Muscle layer of colon (tissue), 2 donors: ENCODE measurements around the gene NHERF2.
A peak's percentile ranks its signal among the peaks of the same experiment; 100 is the strongest.

Experiments used
- H3K27ac ChIP-seq: one replicate; pipeline ENCODE4 v1.7.0; 2013; ENCODE audit warnings: low read depth, mild to moderate bottlenecking, low read length, moderate library complexity
- H3K27me3 ChIP-seq, 2 donors: one replicate each; pipeline ENCODE4 v1.7.0; 2013; ENCODE audit warnings: low read length in 2 of 2, mild to moderate bottlenecking in 2 of 2; ENCODE audit not compliant: insufficient read depth in 2 of 2, control insufficient read depth in 1 of 2
- H3K36me3 ChIP-seq: one replicate; pipeline ENCODE4 v1.7.0; 2013; ENCODE audit warnings: mild to moderate bottlenecking, low read length; ENCODE audit not compliant: insufficient read depth
- H3K4me1 ChIP-seq: one replicate; pipeline ENCODE4 v1.7.0; 2013; ENCODE audit warnings: mild to moderate bottlenecking, low read length; ENCODE audit not compliant: insufficient read depth
- H3K4me3 ChIP-seq, 2 donors: one replicate each; pipeline ENCODE4 v1.7.0; 2013; ENCODE audit warnings: low read length in 2 of 2, low read depth in 1 of 2, mild to moderate bottlenecking in 1 of 2, moderate library complexity in 1 of 2
- H3K9ac ChIP-seq: one replicate; pipeline ENCODE4 v1.7.0; 2013; ENCODE audit warnings: low read length
- H3K9me3 ChIP-seq: one replicate; pipeline ENCODE4 v1.7.0; 2013; ENCODE audit warnings: mild to moderate bottlenecking, low read length
- donor health status: abdominal sarcoma.
- donor health status: Adenocarcinoma of cecum.

The NHERF2 gene

GRCh38 chr16:1991948-1992703 lies 34.6 kb upstream of the NHERF2 start:
- no peaks in the 10 kb centered on the region for H3K9me3 ChIP-seq
- peaks cover 17% of the 10 kb centered on the region for H3K4me1 ChIP-seq
- peak overlapping the region in 1 of 2 donors; percentile 32 for H3K4me3 ChIP-seq
- no peak overlapping the region for H3K27ac ChIP-seq
- peaks cover 26 to 42% of the 10 kb centered on the region in 2 donors for H3K27me3 ChIP-seq
- no peak overlapping the region for H3K9ac ChIP-seq
- peaks cover 5% of the 10 kb centered on the region for H3K36me3 ChIP-seq

- Histone ChIP-seq H3K9ac (no peak overlapping the region), H3K36me3 (peaks cover 6% of the 10 kb centered on the region), H3K9me3 (no peaks in the 10 kb centered on the region), H3K4me1 (peaks cover 20% of the 10 kb centered on the region), H3K27me3 (peaks cover 26 to 42% of the 10 kb centered on the region in 2 donors), H3K27ac (no peak overlapping the region), H3K4me3 (no peak overlapping the region)
Measured at GRCh38 chr16:1992704-1993317, 33.9 kb upstream of the NHERF2 start.

- H3K36me3 ChIP-seq, result peaks cover 6% of the 10 kb centered on the region
- H3K9ac ChIP-seq, result no peak overlapping the region
- H3K27me3 ChIP-seq, result peaks cover 23 to 39% of the 10 kb centered on the region in 2 donors
- no peaks in the 10 kb centered on the region for H3K9me3 ChIP-seq
- no peak overlapping the region for H3K27ac ChIP-seq
- H3K4me3 ChIP-seq, result no peak overlapping the region
- peaks cover 20% of the 10 kb centered on the region for H3K4me1 ChIP-seq
Measured at GRCh38 chr16:1993731-1994131, 33.0 kb upstream of the NHERF2 start.

GRCh38 chr16:1997494-1998359 lies 29.0 kb upstream of the NHERF2 start:
- H3K36me3 ChIP-seq, result peaks cover 36% of the 10 kb centered on the region

GRCh38 chr16:1998360-1998835 lies 28.3 kb upstream of the NHERF2 start:
- Histone ChIP-seq H3K9ac (no peak overlapping the region), H3K4me3 (no peak overlapping the region), H3K4me1 (peaks cover 10% of the 10 kb centered on the region), H3K27ac (no peak overlapping the region), H3K36me3 (peaks cover 42% of the 10 kb centered on the region), H3K9me3 (no peaks in the 10 kb centered on the region), H3K27me3 (peaks cover 0 to under 1% of the 10 kb centered on the region in 2 donors)

More at GRCh38 chr16:1997494-1998359, 29.0 kb upstream of the NHERF2 start:
- no peak overlapping the region for H3K27ac ChIP-seq
- H3K4me3 ChIP-seq, result no peak overlapping the region
- H3K27me3 ChIP-seq, result peaks cover 0 to 7% of the 10 kb centered on the region in 2 donors
- H3K9ac ChIP-seq, result no peak overlapping the region
- H3K4me1 ChIP-seq, result peaks cover 10% of the 10 kb centered on the region
- no peaks in the 10 kb centered on the region for H3K9me3 ChIP-seq

- Histone ChIP-seq H3K36me3 (peaks cover 45% of the 10 kb centered on the region), H3K9ac (no peak overlapping the region), H3K27me3 (no peaks in the 10 kb centered on the region), H3K9me3 (no peaks in the 10 kb centered on the region), H3K27ac (no peak overlapping the region), H3K4me1 (peaks cover 14% of the 10 kb centered on the region), H3K4me3 (no peak overlapping the region)
Measured at GRCh38 chr16:1998852-1999801, 27.6 kb upstream of the NHERF2 start.

- Histone ChIP-seq H3K4me1 (peaks cover 20% of the 10 kb centered on the region), H3K9me3 (no peaks in the 10 kb centered on the region), H3K27me3 (no peaks in the 10 kb centered on the region), H3K9ac (no peak overlapping the region), H3K27ac (no peak overlapping the region), H3K36me3 (peaks cover 45% of the 10 kb centered on the region), H3K4me3 (no peak overlapping the region)
Measured at GRCh38 chr16:1999866-2000514, 26.7 kb upstream of the NHERF2 start.

GRCh38 chr16:2001035-2001434 lies 25.7 kb upstream of the NHERF2 start:
- Histone ChIP-seq H3K27me3 (no peaks in the 10 kb centered on the region), H3K27ac (no peak overlapping the region), H3K36me3 (peaks cover 45% of the 10 kb centered on the region), H3K4me3 (no peak overlapping the region), H3K9me3 (no peaks in the 10 kb centered on the region), H3K4me1 (peaks cover 23% of the 10 kb centered on the region), H3K9ac (no peak overlapping the region)

- peaks cover 44% of the 10 kb centered on the region for H3K36me3 ChIP-seq
- H3K27me3 ChIP-seq, result no peaks in the 10 kb centered on the region
Measured at GRCh38 chr16:2001456-2002355, 25.0 kb upstream of the NHERF2 start.

More at GRCh38 chr16:2001456-2002355, 25.0 kb upstream of the NHERF2 start:
- H3K27ac ChIP-seq, result no peak overlapping the region
- H3K4me3 ChIP-seq, result no peak overlapping the region
- no peak overlapping the region for H3K9ac ChIP-seq
- peaks cover 22% of the 10 kb centered on the region for H3K4me1 ChIP-seq
- no peaks in the 10 kb centered on the region for H3K9me3 ChIP-seq
